Activated T-helper 1 cell treated with anti-CD3 and anti-CD28 coated beads, Interleukin-2, amount 50 U/mL, for 16 hours (primary cell): Measurements from ENCODE around the gene PSMC3.

ENCODE experiments used
- DNase-seq, 2 donors: peaks; one replicate each; pipeline ENCODE4 v3.0.0-alpha.2; 2020; ENCODE audit warnings: low read depth in 1 of 2, low spot score in 1 of 2

The PSMC3 gene

GRCh38 chr11:47443028-47443700 lies 16.9 kb upstream of the PSMC3 start:
- DNase-seq = no peak

GRCh38 chr11:47442514-47442913 lies 16.3 kb upstream of the PSMC3 start:
- no peak for DNase-seq

GRCh38 chr11:47441421-47441820 lies 15.2 kb upstream of the PSMC3 start:
- no peak for DNase-seq

GRCh38 chr11:47440054-47440476 lies 13.8 kb upstream of the PSMC3 start:
- DNase-seq = no peak

GRCh38 chr11:47438721-47439120 lies 12.5 kb upstream of the PSMC3 start:
- no peak for DNase-seq

GRCh38 chr11:47437746-47438418 lies 11.6 kb upstream of the PSMC3 start:
- DNase-seq = no peak

GRCh38 chr11:47437218-47437745 lies 11.0 kb upstream of the PSMC3 start:
- DNase-seq = no peak

- no peak for DNase-seq
Observed at GRCh38 chr11:47436726-47437125, 10.5 kb upstream of the PSMC3 start.

GRCh38 chr11:47435687-47436086 lies 9.4 kb upstream of the PSMC3 start:
- DNase-seq = no peak

GRCh38 chr11:47434011-47434786 lies 8.0 kb upstream of the PSMC3 start:
- DNase-seq = no peak

- no peak for DNase-seq
Observed at GRCh38 chr11:47433157-47433556, 6.9 kb upstream of the PSMC3 start.

GRCh38 chr11:47431356-47432083 lies 5.3 kb upstream of the PSMC3 start:
- no peak for DNase-seq

- no peak for DNase-seq
Observed at GRCh38 chr11:47430524-47430923, 4.3 kb upstream of the PSMC3 start.

- DNase-seq = no peak
Observed at GRCh38 chr11:47425611-47426010, 628 bp downstream of the PSMC3 start.

GRCh38 chr11:47418454-47419259 lies 7.6 kb downstream of the PSMC3 start:
- DNase-seq = no peak

- DNase-seq = no peak
Observed at GRCh38 chr11:47417712-47418111, 8.5 kb downstream of the PSMC3 start.

GRCh38 chr11:47415949-47416472 lies 10.2 kb downstream of the PSMC3 start:
- DNase-seq = no peak

- DNase-seq = no peak
Observed at GRCh38 chr11:47415091-47415854, 11.0 kb downstream of the PSMC3 start.

- no peak for DNase-seq
Observed at GRCh38 chr11:47414685-47415070, 11.6 kb downstream of the PSMC3 start.
